ENCODE measurements around the gene THG1L. TPM values are rescaled to one million over a fixed set of nuclear protein-coding genes. Genes with fewer than 3 reads are reported as not detected.

Gene THG1L
- total and polyA plus RNA-seq, 2 experiments from 2014 or later = 7.5 to 10.2 TPM

DNA sequence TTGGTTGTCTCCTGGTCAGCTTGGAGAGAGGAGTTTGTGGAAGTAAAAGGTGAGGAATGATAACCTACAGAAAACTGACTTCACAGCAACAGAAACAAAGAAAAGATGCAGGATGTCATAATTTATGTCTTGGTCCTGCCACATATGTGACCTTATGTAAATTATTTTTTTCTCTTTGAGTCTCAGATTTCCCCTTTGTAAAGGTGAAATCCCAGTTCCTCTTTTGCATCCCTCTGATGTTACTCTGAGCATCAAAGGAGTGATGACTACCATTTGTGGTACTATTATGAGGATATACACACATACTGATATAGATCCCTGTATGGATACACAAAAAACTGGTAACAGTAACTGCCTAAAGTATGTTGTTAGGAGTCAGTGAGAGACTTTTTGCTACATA lies 1.4 kb upstream of the THG1L start:
- Histone ChIP-seq H4K20me1 (ENCODE audit: insufficient read depth, poor library complexity, severe bottlenecking) (no peaks in the 10 kb centered on the region), H2AFZ (no peak overlapping the region), H3K9me3 (ENCODE audit: low read depth) (no peaks in the 10 kb centered on the region), H3K36me3 (replicated peaks; ENCODE audit: insufficient read depth, low read depth) (no peaks in the 10 kb centered on the region), H3K4me3 (no peak overlapping the region), H3K4me1 (ENCODE audit: insufficient read depth) (no peaks in the 10 kb centered on the region), H3K79me2 (peaks cover 6% of the 10 kb centered on the region), H3K4me2 (no peak overlapping the region), H3K9me2 (replicated peaks; ENCODE audit: insufficient read depth) (no peaks in the 10 kb centered on the region), H3K27ac (no peak overlapping the region), H3K27me3 (no peaks in the 10 kb centered on the region)
- TF ChIP-seq EZH2 (IDR thresholded peaks at IDR 0.05; ENCODE audit: borderline replicate concordance) (no peak), EZH2phosphoT487 (IDR thresholded peaks at IDR 0.05; ENCODE audit: low read depth, severe bottlenecking, unreplicated experiment) (no peak)
- TF ChIP-seq, protein P1, sequence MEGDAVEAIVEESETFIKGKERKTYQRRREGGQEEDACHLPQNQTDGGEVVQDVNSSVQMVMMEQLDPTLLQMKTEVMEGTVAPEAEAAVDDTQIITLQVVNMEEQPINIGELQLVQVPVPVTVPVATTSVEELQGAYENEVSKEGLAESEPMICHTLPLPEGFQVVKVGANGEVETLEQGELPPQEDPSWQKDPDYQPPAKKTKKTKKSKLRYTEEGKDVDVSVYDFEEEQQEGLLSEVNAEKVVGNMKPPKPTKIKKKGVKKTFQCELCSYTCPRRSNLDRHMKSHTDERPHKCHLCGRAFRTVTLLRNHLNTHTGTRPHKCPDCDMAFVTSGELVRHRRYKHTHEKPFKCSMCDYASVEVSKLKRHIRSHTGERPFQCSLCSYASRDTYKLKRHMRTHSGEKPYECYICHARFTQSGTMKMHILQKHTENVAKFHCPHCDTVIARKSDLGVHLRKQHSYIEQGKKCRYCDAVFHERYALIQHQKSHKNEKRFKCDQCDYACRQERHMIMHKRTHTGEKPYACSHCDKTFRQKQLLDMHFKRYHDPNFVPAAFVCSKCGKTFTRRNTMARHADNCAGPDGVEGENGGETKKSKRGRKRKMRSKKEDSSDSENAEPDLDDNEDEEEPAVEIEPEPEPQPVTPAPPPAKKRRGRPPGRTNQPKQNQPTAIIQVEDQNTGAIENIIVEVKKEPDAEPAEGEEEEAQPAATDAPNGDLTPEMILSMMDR (IDR thresholded peaks at IDR 0.05; ENCODE audit: poor library complexity) = no peak
- no peak for DNase-seq (ENCODE audit: low spot score)

DNA sequence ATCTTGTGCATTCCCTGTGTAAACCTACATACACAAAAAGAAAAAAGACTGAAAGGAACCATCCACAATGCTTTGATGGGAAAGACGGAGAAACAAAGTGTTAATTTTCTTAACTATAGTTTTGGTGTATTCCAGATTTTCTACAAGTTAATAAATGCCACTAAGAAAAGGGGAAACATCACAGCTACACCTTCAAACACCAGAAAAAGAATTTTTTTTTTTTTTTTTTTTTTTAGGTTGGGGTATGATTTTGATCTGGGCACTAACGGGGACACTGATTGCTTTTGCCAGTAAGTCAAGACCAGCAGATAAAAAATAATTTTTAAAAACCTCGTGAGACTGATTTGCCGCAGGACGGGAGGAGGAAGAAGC lies 334 bp upstream of the THG1L start:
- H3K9me2 ChIP-seq (replicated peaks; ENCODE audit: insufficient read depth) = no peaks in the 10 kb centered on the region
- H3K9me3 ChIP-seq (ENCODE audit: low read depth) = no peaks in the 10 kb centered on the region
- H3K4me2 ChIP-seq = peak overlapping the region; percentile 84
- H3K4me1 ChIP-seq (ENCODE audit: insufficient read depth) = no peaks in the 10 kb centered on the region
- peak overlapping the region; percentile 65 for H2AFZ ChIP-seq
- H3K27ac ChIP-seq = no peak overlapping the region
- 16% methylated on average over 5 of the region's 5 CpGs for WGBS (ENCODE audit: low lambda C conversion rate, missing lambda C conversion rate)
- H3K79me2 ChIP-seq = peaks cover 6% of the 10 kb centered on the region
- TF ChIP-seq, protein P1 (IDR thresholded peaks at IDR 0.05; ENCODE audit: poor library complexity) = no peak
- TF ChIP-seq EZH2phosphoT487 (IDR thresholded peaks at IDR 0.05; ENCODE audit: low read depth, severe bottlenecking, unreplicated experiment) = no peak
- no peak for TF ChIP-seq EZH2 (IDR thresholded peaks at IDR 0.05; ENCODE audit: borderline replicate concordance)
- H4K20me1 ChIP-seq (ENCODE audit: insufficient read depth, poor library complexity, severe bottlenecking) = no peaks in the 10 kb centered on the region
- H3K4me3 ChIP-seq = peak overlapping the region; percentile 48
- H3K27me3 ChIP-seq = no peaks in the 10 kb centered on the region
- no peaks in the 10 kb centered on the region for H3K36me3 ChIP-seq (replicated peaks; ENCODE audit: insufficient read depth, low read depth)
- DNase-seq (ENCODE audit: low spot score) = no peak

DNA sequence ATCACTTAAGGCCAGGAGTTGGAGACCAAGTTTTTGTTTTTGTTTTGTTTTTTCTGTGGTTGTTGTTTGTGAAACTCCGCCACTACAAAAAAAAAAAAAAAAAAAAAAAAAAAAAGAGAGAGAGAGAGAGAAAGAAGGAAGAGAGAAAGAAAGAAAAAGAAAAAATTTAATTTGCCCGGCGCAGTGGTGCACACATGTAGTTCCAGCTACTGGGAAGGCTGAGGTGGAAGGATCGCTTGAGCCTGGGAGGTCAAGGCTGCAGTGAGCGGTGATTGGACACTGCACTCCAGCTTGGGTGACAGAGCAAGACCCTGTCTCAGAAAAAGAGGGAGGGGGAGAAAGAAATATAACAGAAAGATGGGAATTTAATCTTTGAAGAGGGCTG lies 902 bp downstream of the THG1L start:
- no peak overlapping the region for H3K4me3 ChIP-seq
- H3K4me1 ChIP-seq (ENCODE audit: insufficient read depth) = no peaks in the 10 kb centered on the region
- peaks cover 6% of the 10 kb centered on the region for H3K79me2 ChIP-seq
- peak overlapping the region; percentile 92 for H3K27ac ChIP-seq
- DNase-seq (ENCODE audit: low spot score) = no peak
- peak overlapping the region; percentile 84 for H3K4me2 ChIP-seq
- H3K36me3 ChIP-seq (replicated peaks; ENCODE audit: insufficient read depth, low read depth) = no peaks in the 10 kb centered on the region
- no peak overlapping the region for H2AFZ ChIP-seq
- H3K9me2 ChIP-seq (replicated peaks; ENCODE audit: insufficient read depth) = no peaks in the 10 kb centered on the region
- H3K9me3 ChIP-seq (ENCODE audit: low read depth) = no peaks in the 10 kb centered on the region
- WGBS (ENCODE audit: low lambda C conversion rate, missing lambda C conversion rate) = 96% methylated on average over 5 of the region's 5 CpGs
- no peaks in the 10 kb centered on the region for H3K27me3 ChIP-seq
- H4K20me1 ChIP-seq (ENCODE audit: insufficient read depth, poor library complexity, severe bottlenecking) = no peaks in the 10 kb centered on the region
- TF ChIP-seq EZH2phosphoT487 (IDR thresholded peaks at IDR 0.05; ENCODE audit: low read depth, severe bottlenecking, unreplicated experiment) (no peak), EZH2 (IDR thresholded peaks at IDR 0.05; ENCODE audit: borderline replicate concordance) (no peak)

DNA sequence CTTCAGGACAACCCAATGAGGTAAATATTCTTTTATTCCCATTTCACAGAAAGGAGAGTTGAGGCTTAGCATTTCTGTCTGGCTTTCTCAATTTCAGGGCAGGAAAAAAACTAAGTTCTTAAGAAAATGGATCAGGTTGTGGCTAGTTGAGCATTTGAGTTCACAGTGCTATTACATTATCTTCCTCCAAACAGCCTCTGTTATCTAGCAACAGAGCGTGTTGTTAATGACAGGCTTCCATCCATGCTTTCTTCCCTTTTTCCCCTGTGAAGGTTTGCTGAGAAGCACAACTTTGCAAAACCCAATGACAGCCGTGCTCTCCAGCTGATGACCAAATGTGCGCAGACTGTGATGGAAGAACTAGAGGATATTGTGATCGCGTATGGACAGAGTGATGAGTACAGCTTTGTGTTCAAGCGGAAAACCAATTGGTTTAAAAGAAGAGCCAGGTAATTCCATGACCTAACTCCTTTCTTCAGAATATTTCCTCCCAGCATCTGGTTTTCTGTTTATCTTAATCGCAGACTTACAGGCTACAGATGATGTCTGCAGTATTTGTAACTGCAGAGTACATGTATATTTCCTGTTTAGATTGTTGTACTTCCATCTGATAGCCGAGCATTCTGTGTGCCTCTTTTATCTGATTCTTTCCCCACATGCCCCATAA lies 1.5 kb downstream of the THG1L start:
- no peaks in the 10 kb centered on the region for H3K36me3 ChIP-seq (replicated peaks; ENCODE audit: insufficient read depth, low read depth)
- H3K79me2 ChIP-seq = peaks cover 6% of the 10 kb centered on the region
- no peak overlapping the region for H3K4me3 ChIP-seq
- no peaks in the 10 kb centered on the region for H3K9me2 ChIP-seq (replicated peaks; ENCODE audit: insufficient read depth)
- H3K4me2 ChIP-seq = peak overlapping the region; percentile 84
- no peak overlapping the region for H2AFZ ChIP-seq
- 84% methylated on average over 8 of the region's 8 CpGs for WGBS (ENCODE audit: low lambda C conversion rate, missing lambda C conversion rate)
- H3K27me3 ChIP-seq = no peaks in the 10 kb centered on the region
- DNase-seq (ENCODE audit: low spot score) = peak; percentile 7
- TF ChIP-seq EZH2 (IDR thresholded peaks at IDR 0.05; ENCODE audit: borderline replicate concordance) = no peak
- H3K27ac ChIP-seq = peak overlapping the region; percentile 92
- no peaks in the 10 kb centered on the region for H4K20me1 ChIP-seq (ENCODE audit: insufficient read depth, poor library complexity, severe bottlenecking)
- no peaks in the 10 kb centered on the region for H3K9me3 ChIP-seq (ENCODE audit: low read depth)
- H3K4me1 ChIP-seq (ENCODE audit: insufficient read depth) = no peaks in the 10 kb centered on the region

Data from hepatocyte (in vitro differentiated cells).